DMS79 treated with DMSO at 0.1 percent for 48 hours (cell line): ENCODE results near the gene CHD9.

Experiments
- DNase-seq: peaks from one replicate; lab custom pipeline; 2025; lab: John Stamatoyannopoulos, UW

Gene CHD9

DNA sequence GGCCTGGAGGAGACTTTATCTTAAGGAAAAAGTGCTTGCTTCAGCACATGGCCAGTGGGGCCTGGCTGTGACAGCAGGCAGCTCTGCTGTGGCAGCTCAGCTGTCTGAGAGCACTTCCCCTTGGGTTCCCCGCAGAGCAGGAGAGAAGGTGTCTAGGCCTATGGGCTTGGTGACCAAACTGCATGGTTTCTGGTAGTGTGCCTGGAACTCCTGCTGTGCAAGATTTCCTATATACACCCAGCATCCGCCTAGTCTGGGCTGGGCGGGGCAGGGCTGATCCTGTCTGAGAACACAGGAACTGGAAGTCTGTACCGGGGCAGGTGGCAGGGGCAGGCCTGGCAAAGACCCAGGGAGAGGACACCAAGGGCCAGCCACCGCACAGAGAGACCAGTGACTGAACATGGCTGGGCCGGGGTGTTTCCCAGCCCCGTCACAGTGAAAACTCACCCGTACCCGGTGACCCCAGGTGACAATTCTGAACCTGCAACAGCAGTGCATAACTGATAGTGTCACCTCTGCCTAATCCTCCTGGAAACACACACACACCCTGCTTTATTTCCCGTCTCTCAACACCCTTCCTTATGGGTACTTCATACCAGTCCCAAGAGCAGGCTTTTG, 39.3 kb downstream of the CHD9 start:
- peak; percentile 16 for DNase-seq

DNA sequence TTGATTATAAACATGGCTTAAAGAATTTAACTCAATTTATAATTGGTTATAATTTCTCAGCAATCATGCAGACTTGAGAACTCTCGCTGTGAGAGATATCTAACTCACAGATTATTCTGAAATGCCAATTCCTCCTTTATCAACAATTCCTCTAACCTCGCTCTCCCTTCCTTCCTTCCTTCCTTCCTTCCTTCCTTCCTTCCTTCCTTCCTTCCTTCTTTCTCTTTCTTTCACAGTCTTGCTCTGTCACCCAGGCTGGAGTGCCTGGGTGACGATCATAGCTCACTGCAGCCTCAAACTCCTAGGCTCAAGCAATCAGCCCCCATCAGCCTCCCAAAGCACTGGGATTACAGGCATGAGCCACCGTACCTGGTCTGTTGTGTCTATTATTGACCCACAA, 42.4 kb downstream of the CHD9 start:
- DNase-seq: no peak

DNA sequence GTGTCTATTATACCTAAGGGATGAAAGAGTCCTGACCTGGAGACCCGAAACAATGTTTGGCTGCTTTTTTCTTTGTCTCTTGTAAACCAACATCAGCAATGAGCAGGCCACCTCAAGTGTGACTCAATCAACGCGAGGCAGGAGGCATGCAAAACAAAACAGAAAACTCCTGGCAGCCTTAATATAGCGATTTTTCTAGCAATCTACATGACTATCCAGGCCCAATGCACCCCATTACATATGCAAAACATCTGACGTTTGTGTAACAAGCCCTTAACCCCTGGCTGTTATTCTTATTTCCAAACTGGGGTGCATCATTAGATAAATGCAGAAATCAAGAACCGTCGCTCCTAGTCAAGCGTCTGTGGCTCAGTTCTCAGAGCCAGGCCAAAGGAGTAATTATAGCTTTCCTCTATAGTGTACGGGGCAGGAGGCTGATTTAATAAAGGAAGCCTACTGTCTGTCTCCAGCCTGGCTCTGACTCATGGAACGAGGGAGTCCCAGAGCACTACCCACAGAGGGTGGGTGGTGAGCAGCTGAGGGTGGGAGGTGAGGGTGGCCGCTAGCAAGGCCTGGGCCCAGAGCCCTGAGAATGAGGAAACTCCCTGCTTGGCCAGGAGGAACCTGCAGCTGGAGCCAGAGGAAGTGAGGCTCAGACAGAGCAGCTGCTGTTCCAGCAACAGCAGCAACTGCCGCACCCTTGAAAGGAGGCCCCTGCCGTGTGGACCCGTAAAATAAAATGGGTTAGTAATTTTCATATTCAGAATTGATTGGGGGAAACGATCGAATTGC, 43.9 kb downstream of the CHD9 start:
- peak; percentile 49 for DNase-seq

DNA sequence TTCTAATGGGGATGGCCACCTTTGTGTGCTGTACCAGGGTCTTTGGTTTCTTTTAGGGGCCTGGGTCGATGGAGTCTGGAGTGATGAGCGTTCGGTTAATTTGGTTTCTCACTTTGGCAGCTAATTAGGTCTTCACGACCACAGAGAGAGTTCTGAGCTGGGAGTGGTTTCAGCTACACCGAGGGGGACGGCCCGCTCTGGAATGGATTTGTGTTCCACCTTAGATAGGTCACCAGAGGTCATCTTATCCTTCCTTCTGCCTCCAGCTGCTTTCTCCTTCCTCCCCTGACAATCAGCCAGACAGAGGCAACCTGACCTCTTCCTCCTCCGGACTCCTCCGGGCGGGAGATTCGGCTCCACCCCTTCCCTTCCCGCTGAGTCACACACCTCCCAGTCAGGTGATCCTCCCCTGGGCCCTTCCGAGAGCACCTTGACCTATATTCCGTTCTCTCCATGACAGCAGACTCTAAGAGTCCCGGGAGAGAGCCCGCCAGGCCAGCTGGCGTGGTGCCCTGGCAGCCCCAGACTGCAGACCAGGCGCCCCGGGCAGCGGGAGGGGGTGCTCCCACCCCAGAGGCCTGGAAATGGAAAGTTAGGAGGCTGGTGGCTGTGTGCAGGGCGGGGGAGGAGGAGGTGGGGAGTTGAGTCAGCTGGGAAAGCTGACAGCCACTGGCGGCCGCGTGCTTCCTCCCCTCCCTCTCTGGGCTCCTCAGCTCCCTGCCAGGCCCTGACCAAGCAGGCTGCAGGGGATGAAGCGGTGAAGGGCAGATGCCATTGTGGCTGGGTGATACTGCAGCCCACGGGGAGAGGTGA, 44.7 kb downstream of the CHD9 start:
- peak; percentile 88 for DNase-seq

DNA sequence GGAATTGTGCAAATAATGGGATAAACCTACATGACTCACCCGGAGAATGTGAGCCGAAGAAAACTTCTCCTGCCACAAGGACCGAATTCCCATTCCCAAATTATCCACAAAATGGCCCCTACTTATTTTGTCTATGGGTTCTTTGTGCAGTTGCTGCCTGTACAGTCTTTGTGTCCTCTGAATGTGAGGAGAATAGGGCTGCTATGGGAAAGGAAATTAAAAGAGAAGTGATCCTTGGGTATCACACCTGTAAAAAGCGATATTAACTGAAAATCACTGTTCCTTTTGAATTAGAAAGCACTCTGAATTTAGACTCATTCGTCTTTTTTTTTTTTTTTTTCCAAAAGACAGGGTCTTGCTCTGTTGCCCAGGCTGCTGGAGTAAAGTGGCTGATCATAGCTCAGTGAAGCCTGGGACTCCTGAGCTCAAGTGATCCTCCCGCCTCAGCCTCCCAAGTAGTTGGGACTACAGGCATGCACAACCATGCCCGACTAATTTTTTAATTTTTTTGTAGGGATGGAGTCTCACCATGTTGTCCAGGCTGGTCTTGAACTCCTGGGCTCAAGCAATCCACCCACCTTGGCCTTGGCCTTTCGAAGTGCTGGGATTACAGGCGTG, 45.4 kb downstream of the CHD9 start:
- DNase-seq: no peak

DNA sequence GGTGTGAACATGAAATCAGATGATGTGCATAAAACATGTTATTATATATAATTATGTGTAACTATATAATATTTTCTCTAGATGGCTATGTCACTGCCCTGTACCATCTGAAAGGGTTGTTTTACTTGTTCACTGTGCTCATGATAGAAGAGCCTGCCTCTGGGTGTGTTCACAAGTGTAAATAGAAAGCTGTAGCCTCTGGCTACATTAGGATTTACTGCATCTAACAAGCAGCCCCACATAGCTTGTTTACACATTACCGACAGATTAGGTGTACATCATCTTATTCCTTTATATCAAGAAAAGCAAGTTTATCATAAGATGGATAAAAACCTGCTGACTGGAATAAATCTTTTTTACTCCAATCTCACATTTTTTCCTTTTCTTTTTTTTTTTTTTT, 46.1 kb downstream of the CHD9 start:
- DNase-seq: no peak

DNA sequence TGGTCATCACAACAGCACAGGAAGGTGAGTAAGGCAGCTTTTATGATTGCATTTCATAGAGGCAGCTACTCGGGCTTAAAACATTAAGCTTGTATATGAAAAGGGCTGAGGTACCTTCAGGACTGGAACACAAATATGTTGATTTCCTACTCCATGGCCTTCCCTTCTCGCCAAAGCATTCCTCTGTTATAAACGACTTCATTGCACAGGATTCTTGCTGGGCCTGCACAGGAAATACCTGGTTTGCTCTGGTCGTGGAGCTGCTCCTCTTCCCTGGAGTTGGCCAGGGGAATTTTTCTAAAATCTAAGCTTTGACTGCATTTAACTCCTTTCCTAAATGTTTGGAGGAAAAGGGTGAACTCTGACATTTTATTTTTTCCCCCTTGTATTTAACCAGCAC, 49.0 kb downstream of the CHD9 start:
- no peak for DNase-seq

DNA sequence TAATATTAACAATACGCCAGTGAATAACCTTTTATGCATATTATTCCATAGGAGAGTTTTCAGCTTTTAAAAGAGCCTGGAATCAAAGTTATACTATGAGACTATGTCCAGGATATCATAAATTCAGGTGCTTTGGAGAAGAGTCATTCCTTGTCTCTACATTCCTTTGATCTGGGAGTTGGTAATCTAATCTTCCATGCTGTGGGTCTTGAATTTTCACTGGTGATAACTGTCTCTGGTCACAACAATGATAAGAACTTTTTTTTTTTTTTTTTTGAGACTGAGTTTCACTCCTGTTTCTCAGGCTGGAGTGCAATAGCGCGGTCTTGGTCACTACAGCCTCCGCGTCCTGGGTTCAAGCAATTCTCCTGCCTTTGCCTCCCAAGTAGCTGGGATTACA, 50.8 kb downstream of the CHD9 start:
- DNase-seq: no peak

DNA sequence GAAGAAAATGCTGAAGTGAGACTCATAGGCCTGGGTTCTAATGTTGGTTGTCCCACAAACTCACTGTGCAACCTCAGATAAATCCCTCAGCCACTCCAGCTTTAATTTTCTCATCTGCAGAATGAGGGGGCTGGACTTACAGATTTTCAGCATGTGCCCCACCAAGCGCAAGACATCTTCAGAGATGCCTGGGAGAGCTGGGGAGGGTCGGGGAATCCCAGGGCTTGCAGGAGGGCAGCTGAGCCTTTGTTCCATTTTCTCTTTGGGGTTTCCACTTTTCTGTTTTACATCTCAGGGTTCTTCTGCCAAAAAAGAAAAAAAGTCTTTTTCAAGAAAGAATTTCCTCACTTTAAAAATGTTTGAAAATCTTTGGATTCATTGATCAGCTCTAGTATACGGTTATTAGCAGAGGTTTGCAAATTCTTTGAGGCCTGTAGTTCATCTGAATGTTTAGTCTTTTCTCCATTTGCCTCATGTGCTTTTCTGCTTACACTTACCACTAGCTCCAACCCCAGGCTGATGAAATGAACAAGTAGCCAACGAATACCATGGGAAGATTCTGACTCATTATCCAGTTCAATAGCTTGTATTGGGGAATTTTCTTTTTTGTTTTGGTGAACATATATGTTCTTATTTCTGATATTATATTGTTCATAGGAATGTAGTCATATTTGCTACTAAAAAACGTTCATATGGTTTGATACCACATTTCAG, 56.4 kb downstream of the CHD9 start:
- DNase-seq: no peak

DNA sequence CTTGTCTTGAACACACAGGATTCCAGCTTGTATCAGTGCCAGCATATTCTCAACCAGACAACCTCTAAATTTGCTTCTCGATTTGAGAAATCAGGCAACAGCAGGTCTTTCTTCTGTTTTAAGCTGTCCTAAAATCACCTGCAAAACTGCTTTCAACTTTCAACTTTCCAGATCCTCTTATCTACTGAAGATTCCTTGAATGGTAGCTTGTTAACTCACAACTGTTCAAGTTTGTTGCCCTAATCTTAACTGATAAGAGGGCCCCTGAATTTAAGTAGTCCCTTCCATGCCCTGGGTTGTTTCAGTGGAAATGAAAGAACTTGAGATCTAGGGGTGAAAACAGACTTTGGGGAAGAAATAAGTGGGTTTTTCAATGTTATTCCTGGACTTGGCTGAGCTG, 57.2 kb downstream of the CHD9 start:
- no peak for DNase-seq

DNA sequence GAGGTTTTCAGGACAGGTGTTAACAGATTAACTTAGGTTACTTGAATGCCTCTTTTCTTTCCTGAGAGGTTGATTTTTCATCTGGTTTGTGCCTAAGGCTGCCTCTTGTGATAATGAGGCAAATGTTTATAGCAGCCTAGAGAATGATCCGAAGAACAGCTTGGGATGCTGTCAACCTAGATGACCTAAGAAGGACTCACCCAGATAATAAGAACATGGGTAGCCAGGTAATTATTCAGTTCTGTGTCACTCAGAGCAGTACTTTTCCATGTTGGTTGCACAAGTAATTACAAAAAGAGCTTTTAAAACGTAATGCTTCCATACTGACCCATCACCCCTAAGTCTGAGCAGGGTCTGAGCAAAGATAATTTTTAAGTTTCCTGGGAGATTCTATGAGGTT, 60.3 kb downstream of the CHD9 start:
- DNase-seq: no peak

DNA sequence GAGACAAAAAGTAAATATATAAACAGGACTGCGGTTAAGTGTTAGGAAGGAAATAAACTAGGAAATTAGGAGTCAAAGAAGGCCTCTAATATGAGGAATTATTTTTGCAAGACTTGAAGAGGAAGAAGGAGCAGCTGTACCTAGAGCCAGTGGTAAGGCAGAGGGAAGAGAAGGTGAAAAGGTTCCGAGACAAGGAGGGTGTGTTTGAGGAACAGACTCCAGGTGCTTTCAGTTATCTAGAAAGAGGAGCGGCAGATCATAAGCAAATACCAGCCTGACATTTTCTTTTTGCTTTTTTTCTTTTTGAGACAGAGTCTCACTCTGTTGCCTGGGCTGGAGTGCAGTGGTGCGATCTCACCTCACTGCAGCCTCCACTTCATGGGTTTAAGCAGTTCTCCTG, 61.0 kb downstream of the CHD9 start:
- no peak for DNase-seq

DNA sequence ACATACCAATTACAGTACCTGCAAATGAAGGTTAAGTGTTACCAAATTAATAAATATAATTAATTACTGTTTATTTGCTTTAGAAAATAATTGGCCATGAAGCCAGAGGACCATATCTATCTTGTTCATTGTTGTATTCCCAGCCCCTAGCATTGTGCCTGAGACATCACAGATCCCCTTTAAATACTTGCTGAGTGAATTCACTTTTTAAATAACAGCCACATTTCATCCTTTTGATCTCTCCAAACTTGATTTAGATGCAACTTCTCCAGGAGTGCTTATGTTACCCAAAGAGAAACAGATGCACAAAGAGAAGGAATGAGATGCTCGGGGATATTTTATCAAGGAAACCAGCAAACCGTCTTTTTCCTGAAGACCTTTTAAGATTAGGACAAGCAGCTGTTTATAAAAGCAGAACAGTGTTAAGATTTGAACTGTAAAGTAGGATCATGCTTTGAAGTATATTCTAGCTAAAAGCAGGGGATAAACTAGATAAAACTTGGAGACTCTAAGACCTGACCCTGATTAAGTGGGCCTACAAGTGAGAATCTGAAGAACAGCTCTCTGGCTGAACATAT, 66.3 kb downstream of the CHD9 start:
- no peak for DNase-seq

DNA sequence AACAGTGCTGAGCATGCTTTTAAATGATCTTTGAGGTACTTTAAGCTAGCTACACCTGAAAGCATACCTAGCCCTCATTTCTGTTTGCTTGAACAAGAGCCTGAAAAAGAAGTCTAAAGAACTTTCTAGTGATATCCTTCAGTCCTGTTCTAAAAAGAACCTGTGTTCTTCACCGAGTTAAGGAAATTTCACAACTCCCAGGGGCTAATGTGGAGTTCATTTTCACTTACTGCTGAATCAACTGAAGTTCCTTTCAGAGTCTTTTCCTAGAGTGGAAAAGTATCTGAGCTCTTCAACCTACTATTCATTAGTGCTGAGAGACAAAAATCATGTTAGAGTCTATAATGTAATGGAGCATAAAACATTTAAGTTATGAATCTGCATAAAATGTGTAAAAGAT, 66.9 kb downstream of the CHD9 start:
- DNase-seq: no peak

DNA sequence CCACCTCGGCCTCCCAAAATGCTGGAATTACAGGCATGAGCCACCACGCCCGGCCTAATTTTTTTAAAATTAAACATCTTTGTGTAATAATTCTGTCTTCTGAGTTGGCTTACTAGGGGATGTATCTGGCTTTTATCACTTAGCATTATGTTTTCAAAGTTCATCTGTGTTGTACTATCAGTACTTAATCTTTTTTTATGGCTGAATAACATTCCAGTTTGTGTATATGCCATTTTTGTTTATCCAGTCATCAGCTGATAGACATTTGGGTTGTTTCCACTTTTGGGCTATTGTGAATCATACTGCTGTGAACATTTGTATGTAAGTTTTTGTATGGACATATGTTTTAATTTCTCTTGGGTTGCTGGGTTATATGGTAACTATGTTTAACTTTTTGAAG, 69.0 kb downstream of the CHD9 start:
- no peak for DNase-seq

DNA sequence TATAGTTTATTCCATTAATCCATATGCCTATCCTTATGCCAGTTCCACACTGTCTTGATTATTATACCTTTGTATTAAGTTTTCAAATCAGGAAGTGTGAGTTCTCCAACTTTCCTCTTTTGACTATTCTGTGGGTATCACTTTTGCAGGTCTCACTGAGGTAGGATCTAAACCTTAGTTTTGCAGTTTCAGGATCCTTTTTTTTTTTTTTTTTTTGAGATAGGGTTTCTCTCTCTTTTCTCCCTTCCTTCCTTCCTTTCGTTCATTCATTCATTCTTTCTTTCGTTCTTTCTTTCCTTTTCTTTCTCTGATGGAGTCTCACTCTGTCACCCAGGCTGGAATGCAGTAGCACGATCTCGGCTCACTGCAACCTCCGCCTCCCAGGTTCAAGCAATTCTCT, 71.6 kb downstream of the CHD9 start:
- no peak for DNase-seq

DNA sequence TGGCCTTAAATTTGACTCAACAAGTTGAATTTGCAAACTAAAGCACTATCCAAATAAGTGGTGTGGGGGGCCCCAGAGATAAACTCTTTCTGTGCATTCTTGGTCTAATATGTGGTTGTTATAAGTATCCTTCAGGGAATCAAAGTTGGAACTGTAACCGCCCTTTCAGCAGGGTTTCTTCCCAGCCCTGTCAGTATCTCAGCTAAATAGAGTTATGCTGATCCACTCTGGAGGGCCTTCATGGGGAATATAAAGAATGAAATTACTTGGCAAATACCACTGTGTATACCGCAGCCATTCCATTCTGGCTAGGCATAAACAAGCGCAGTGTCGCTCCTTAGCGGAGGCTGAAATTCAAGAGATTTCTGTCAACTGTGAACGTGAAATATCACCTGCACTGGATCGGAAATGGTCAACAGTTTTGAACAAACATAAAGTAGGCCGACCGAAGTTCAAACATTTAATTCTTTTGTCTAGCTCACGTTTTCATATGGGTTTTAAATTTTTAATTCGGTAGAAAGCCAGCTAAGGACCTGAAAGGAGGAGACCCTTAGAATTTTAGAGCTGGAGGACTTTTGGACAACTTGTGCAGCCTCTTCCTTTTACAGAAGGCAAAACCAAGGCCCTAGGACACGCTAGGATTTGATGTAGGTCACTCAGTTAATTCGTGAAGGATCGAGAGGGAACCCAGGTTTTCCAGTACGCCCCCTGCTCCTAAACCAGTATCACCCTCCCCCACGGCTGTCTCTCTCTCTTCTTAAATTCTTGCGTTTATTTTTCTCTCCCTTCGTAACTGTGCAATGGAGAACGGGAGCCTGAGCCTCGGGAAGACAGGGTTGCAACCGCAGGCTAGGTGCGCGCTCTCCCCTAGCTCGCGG, 74.7 kb downstream of the CHD9 start:
- no peak for DNase-seq

DNA sequence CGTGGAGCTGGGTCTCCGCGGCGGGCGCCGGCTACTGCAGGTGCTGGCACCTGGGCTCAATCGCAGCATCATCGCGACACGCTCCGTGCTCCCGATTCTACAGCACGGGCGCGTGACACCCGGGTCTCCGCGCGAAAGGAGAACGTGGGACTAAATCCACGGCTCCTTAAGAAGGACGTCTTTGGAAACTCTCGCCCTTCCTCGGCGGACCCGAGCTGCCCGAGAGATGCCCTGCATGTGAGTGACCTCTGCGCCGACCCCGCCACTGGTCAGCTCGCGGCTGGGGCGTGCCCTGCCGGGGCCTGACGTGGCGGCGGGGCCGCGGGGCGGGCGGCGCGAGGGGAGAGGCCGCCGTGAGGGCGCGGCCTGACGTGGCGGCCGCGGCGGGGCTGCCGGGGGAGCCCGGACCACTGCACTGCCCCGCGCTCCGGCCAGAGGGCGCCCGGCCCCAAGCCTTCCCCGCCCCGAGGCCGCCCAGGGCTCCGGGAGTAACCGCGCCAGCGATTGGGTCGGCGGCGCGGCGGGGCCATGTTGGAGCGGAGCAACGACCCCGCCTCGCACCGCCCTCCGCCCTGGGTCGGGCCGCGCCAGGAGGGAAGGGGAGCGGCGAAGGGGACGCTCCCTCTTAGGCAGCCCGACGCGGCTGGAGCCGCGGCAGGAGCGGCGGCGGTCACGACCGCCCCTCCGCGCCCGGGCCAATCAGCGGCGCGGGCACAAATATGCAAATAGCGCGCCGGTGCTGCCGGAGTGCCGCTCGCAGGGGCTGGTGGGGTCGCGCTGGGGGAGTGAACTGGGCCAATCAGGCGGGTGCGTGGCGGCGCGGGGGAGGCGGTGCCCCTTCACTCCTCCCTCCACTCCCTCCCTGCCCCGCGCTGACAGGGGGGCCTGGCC, 75.6 kb downstream of the CHD9 start:
- DNase-seq: peak; percentile 85

DNA sequence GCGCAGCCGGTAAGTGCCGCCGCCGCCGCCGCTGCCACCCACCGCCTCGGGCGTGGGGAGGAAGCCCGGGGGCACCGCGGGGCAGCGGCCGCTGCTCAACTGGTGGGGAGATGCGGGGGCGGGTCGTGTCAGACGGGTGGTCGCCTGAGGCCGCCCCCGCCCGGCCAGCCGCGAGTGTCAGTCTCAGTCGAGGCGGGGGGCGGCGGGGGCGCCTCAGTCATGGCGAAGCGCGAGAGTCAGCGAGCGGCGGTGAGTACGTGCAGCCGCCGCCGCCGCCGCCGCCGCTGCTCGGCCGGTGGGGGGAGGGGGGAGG, 76.2 kb downstream of the CHD9 start:
- no peak for DNase-seq
